Measurements from ENCODE around the gene TMEM164. TPM values are rescaled to one million over a fixed set of nuclear protein-coding genes. Genes with fewer than 3 reads are reported as not detected.
A peak's percentile ranks its signal among the peaks of the same experiment; 100 is the strongest.

The TMEM164 gene
- total and polyA plus RNA-seq, 12 donors: 8.7 to 32.2 (median 24.8) TPM

- no peak for DNase-seq
- no peak for TF ChIP-seq POLR2A (IDR thresholded peaks at IDR 0.05)
- TF ChIP-seq CTCF (IDR thresholded peaks at IDR 0.05): no peak
- WGBS, 4 donors: 74 to 96% (median 92%) methylated on average over 5 of the region's 5 CpGs
- H3K4me3 ChIP-seq: no peak overlapping the region
- H3K36me3 ChIP-seq (replicated peaks in 1 of 2): no peaks in the 10 kb centered on the region
- H3K9me3 ChIP-seq (replicated peaks in 1 of 3): no peaks in the 10 kb centered on the region
- no peak overlapping the region for H3K27ac ChIP-seq
- peaks cover 4% of the 10 kb centered on the region for H3K27me3 ChIP-seq
- peaks cover 7 to 11% of the 10 kb centered on the region in 2 donors for H3K4me1 ChIP-seq (replicated peaks in 1 of 2)
- intact Hi-C loops (cut with DNase I): no loop called here
Observed at GRCh38 chrX:110000000-110000399, 2.9 kb upstream of the TMEM164 start.

DNA sequence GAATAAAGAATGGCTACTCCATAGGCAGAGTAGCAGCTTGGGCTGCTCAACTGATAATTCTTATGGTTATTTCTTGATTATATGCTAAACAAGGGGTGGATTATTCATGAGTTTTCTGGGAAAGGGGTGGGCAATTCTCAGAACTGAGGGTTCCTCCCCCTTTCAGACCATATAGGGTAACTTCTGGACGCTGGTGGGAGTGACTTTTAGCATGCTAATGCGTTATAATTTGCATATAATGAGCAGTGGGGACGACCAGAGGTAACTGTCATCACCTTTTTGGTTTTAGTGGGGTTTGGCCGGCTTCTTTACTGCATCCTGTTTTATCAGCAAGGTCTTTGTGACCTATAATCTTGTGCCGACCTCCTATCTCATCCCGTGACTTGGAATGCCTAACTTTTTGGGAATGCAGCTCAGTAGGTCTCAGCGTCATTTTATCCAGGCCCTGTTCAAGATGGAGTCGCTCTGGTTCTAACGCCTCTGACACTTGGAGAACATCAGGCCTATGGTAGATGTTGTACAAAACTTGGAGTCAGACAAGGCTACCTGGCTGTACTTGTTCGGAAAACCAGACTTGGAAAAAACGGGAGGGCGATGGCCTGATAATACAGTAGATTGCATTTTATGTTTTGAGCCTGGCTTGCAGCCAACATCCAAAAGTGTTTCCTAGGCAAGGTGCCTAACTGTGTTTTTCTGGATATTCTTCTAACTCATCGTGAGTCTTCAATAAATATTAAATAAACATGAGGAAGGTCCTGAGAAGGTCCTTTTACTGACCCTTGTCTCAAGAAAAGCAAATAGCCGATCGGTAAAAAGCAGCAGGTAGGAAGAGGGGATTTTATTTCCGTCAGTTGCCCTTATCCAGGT lies 1.8 kb upstream of the TMEM164 start:
- DNase-seq: peak in 1 of 7 donors; percentile 48
- WGBS, 4 donors: 58 to 69% (median 66%) methylated on average over 10 to 16 of the region's 16 CpGs
- no peak for TF ChIP-seq POLR2A (IDR thresholded peaks at IDR 0.05)
- TF ChIP-seq CTCF (IDR thresholded peaks at IDR 0.05): no peak
- H3K36me3 ChIP-seq (replicated peaks in 1 of 2): no peaks in the 10 kb centered on the region
- H3K27ac ChIP-seq: peak overlapping the region in 1 of 5 donors; percentile 98
- H3K4me1 ChIP-seq (replicated peaks in 1 of 2): peaks cover 7 to 16% of the 10 kb centered on the region in 2 donors
- no peak overlapping the region for H3K4me3 ChIP-seq
- H3K27me3 ChIP-seq: peaks cover 4% of the 10 kb centered on the region
- H3K9me3 ChIP-seq (replicated peaks in 1 of 3): no peaks in the 10 kb centered on the region
- intact Hi-C loops (cut with DNase I): no loop called here

DNA sequence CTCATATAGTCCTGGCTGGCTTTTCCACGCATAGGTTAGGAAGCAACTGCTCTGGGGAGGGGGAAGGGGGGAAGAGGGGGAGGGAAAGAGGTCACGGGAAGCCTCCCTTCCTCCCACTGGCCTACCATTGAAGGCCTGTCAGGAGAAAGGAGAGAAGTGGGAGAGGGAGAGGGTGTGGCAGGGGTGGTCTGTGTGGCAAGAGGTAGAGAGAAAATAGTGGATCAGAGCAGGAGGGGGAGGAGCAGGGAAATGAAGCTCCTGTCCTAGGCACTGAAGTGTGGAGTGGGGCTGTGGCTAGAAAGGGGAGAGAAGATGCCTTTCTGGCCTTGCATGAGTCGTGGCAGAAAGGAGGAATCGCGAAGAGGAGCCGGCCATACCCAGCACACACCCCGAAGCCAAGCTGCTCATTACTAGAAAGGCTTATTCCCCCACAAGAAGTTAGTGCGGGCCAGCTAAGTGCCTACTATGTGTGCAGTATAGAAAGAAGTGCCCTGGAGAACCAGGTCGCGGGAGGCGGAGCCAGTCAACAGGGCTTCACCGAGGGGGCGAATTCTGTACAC lies 1.1 kb upstream of the TMEM164 start:
- H3K4me3 ChIP-seq: peak overlapping the region in 1 of 4 donors; percentile 82
- no peak for DNase-seq
- H3K9me3 ChIP-seq (replicated peaks in 1 of 3): no peaks in the 10 kb centered on the region
- intact Hi-C loops (cut with DNase I): no loop called here
- peak overlapping the region in 4 of 5 donors; percentile 78 to 98 (median 86) for H3K27ac ChIP-seq
- H3K27me3 ChIP-seq: peaks cover 4% of the 10 kb centered on the region
- TF ChIP-seq CTCF (IDR thresholded peaks at IDR 0.05) (no peak), POLR2A (IDR thresholded peaks at IDR 0.05) (no peak)
- H3K36me3 ChIP-seq (replicated peaks in 1 of 2): no peaks in the 10 kb centered on the region
- H3K4me1 ChIP-seq (replicated peaks in 1 of 2): peaks cover 7 to 19% of the 10 kb centered on the region in 2 donors
- WGBS, 4 donors: 5 to 42% (median 23%) methylated on average over 4 to 13 of the region's 13 CpGs

Data from adrenal gland (tissue), 12 donors.